HG03460 (cell line): Measurements from ENCODE around the gene MDP1.
A peak's percentile ranks its signal among the peaks of the same experiment; 100 is the strongest.
"Not testable (repeated sequence)": the region's sequence is repeated elsewhere in the genome, so short reads cannot be mapped to it uniquely, and the experiment has no call there.

Source experiments
- ATAC-seq: cut with Tn5 transposase; IDR thresholded peaks from one replicate; pipeline ENCODE4 v1.9.1; 2021; ENCODE audit not compliant: unreplicated experiment

The MDP1 gene

DNA sequence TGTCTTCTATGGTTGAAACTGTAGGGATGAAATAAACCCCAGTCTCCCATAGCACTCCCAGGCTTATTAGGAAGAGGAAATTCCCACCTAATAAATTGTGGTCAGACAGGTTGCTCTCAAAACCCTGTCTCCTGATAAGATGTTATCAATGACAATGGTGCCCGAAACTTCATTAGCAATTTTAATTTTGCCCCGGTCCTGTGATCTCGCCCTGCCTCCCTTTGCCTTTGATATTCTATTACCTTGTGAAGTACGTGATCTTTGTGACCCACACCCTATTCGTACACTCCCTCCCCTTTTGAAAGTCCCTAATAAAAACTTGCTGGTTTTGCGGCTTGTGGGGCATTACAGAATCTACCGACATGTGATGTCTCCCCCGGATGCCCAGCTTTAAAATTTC lies 13.3 kb downstream of the MDP1 start:
- not testable (repeated sequence) for ATAC-seq

GRCh38 chr14:24198814-24199524 lies 16.9 kb downstream of the MDP1 start:
- ATAC-seq = no peak

- no peak for ATAC-seq
Observed at GRCh38 chr14:24197056-24197450, 18.8 kb downstream of the MDP1 start.

DNA sequence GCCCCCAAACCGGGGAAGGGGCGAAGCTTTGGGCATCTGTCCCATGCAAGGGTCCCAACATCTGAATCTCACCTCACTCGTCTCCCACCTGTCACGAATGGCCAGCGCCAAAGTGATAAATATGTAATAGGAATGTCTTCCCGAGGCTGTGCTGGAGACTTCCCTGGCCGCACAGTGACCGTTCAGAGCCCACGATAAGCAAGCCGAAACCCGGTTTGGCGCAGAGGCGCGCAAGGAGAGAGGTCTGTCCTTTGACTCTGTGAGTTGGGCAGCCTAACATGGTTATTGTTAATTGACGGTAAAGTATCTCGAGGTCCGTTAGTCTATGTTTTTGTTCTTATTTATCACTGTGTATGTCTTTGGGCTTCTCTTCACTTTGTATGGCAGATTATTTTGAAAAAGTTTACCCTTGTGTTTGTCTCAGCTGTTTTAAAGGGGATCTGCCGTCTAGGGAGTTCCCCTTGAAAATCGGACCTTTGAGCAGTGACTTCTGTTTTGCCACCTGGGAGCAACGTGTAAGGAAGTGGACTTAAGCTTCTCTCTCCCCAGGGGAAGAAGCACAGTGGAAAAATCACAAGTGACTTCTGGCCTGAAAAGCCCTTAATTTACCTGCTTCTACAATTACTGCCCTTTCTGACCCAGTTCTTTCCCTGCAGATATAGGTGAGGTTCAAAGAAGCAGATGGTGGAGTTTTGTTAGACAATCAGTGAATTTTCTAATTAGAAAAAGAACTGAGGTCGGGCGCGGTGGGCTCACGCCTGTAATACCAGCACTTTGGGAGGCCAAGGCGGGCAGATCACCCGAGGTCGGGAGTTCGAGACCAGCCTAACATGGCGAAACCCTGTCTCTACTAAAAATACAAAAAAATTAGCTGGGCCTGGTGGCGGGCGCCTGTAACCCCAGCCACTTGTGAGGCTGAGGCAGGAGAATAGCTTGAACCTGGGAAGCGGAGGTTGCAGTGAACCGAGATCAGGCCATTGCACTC lies 19.5 kb downstream of the MDP1 start:
- ATAC-seq = no peak

GRCh38 chr14:24195186-24196070 lies 20.4 kb downstream of the MDP1 start, which contains the start of gene TM9SF1:
TM9SF1 (minus strand) TSS chr14:24195441; CDS start chr14:24195019, 422 bp downstream.
- peak; percentile 87 for ATAC-seq

DNA sequence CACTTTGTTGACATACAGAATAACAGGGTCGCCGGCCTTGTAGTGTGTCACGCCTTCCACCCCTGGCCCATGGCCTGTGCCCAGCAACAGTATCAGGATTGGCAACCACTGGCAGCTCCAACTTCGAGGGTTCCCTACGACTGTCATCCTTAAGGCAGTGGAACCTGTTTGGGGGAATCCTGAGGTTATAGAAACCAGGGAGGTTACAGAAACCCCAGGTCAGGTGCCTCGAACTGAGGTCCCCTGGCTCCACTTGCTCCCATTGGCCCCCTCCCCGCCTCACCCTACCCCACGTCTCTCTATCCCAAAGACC lies 21.0 kb downstream of the MDP1 start:
- ATAC-seq = no peak

- no peak for ATAC-seq
Observed at GRCh38 chr14:24194186-24194872, 21.5 kb downstream of the MDP1 start.

DNA sequence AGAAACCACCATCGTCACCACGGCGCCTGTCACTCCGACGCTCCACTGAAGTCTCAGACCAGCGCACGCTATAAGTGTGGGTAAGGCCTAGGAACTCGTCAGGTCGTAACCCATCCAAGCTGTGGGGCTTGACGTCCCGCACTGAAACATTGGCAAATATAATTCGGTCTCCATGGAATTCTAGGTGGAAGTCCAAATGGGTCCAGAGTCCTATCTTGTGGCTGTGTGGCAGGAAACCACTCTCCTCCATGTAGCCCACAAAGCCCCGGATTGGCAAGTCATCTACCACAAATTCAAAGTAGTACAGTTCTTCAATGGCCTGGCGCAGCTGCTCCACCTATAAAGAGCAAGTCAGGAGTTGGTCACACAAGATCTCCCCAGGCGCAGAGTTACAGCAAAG lies 22.9 kb downstream of the MDP1 start:
- ATAC-seq = no peak

- no peak for ATAC-seq
Observed at GRCh38 chr14:24190416-24190815, 25.4 kb downstream of the MDP1 start.

DNA sequence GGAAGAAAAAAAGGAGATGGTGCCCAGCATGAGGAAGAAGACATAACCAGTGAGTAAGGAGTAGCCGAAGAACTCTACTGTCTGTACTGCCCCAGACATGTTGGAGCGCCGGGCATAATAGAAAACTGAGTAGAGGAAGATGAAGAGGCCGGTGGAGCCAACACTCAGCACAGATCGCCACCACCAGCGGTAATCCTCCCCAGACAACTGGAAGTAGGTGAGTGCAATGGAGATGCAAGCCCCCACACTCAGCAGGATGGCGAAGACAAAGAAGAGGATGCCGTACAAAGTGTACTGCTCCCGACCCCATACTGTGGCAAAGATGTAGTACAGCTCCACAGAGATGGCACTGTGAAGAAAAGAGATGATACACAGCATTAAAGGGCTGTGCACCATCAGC lies 26.4 kb downstream of the MDP1 start:
- no peak for ATAC-seq

GRCh38 chr14:24189059-24189375 lies 26.8 kb downstream of the MDP1 start:
- no peak for ATAC-seq

DNA sequence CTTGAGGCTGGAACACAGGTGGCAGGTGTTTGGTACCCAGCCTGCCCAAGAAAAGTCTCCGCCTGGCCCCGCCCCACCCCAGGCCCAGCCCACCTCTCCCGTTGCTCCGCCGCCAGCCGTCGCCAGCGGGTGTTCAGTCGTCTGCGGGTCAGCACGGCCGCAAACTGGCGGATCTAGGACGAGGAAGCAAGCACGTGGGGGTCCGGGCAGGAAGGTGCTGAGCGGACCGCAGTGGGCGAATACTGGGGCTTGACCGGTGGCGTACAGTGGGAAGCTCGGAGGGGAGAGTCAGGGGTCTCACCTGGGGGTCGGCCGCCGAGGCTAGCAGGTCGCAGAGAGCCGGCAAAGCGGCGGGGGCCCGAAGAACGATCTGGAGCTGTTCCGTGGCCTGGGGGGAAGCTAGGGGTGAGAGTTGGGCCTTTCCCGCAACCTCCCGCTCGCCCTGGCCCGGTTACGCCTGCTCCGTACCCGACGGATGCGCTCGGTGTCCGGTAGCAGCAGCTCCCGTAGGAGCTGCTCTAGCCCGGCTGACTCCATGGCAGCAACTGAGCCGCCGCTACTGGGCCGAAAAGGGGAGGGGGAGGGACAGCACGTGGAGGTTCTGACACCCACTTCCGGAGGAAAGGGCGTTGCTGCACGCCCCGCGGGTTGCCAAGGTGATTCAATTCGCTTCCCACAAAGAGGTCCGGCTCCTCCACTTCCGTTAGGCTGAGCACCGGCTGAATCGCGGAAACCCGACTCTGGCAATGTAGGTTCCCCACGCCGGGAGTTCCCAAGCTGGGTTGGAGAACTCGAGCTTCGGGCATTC lies 27.4 kb downstream of the MDP1 start, which contains the start of gene IPO4:
Gene IPO4, minus strand, starts transcription at position 566 of the 808 bp plus-strand sequence. Its CDS starts 29 bp downstream, at position 537.
- ATAC-seq = peak; percentile 92

GRCh38 chr14:24187539-24187915 lies 28.3 kb downstream of the MDP1 start:
- no peak for ATAC-seq

DNA sequence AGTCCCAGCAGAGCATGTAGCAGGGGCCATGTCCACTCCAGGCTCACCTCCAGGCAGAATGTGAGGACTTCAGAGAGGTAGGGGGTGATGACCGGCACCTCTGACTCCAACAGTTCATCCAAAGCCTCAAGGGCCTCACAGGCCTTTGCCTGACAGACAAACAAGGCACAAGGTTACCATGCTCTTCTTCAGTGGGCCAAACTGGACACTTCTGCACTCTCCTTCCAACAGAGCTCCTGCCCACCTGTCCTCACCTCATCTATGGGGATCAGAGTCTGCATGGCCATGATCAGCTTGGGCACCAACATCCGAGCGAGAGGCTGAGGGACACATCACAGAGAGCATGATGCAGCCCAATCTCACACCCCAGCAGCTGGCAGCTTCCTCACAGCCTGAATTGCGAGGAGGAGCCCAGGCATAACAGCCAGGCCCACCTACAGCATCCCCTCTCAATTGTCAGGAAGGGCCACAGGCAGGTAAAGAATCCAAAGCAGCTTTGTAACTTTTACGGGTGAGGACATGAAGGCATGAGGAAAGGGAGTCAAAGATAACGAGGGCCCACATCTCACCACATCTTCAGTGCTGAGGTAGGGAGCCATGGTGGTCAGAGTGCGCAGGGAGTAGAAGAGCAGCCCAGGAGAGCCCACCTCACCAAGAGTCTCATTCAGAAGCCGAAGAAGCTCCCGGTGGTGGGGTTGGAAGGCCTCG lies 28.9 kb downstream of the MDP1 start:
- no peak for ATAC-seq

DNA sequence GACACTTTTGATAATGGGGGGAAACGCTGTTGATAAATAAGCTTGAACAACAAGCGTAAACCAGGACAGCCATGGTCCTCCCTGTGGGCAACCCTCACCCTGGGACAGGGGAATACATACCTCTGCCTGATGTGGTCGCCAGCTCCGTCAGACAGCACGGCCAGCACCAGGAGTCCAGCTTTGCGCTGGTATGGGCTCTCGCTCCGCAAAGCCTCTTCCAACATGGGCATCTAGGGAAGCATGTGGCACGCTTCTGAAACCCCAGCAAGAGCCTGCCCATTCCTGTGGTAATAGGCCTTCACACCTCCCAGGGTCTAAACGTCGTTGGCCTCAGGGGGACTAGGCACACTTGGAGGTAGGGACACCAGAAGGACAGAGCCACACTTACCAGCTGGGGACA lies 30.1 kb downstream of the MDP1 start:
- no peak for ATAC-seq

GRCh38 chr14:24185026-24185425 lies 30.8 kb downstream of the MDP1 start:
- no peak for ATAC-seq

DNA sequence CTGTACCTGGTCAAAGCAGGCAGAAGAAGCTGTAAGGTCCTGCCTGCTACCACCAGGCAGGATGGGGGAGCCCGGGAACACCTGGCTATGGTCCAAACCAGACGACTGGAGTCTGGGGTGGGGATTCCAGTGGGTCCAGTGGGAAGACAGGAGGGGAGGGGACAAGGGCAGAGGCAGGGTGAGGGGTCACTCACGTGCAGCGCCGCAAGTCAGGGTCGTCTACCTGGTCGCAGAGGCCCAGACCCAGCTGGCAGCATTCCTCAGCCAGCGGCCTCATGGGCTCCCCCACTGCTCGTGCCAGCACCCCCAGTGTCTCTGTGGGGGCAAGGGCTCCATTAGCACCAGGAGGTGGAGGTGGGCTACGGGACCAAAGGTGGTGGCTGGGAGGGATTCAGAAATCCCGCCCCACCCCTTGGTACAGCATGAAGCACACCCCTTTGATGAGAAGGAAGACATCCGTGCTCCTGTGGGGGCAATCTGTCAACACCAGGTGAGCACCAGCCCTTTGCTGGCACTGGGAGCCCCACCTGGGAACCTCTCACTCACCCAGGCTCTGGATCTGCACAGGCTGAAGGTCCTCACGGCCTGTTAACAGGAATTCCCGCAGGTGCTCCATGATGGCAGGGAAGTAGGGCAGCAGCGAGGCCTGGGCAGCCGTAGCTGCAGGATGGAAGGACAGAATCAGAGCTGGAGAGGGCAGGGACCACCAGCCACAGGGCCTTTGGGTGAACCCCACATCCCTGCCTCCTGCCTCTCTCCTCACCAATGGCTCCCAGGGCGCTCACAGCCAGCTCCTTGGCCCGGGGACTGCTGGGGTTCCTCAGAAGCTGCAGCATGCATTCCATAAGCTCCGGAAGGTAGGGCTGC lies 31.5 kb downstream of the MDP1 start:
- ATAC-seq = no peak

GRCh38 chr14:24183014-24183481 lies 32.8 kb downstream of the MDP1 start:
- ATAC-seq = no peak
